ENCODE measurements around the gene SRI.

DNA sequence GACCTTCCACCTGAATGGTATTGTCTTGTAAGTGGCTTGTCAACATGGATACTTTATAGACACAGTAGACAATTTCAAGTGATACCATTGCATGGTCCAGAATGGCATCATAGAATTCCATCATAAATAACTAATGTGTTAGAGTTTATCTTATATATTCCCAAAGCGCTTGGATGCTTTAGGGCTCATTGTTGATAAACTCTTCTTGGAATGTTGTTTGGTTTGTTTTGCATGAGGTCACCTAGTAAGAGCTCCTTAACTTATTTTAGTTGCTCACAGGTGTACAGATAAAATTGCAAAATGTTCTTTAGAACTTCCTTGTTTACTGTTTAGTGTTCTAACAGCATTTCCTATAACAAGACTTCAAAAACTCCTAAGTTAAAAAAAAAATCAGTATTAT is 36.8 kb downstream of the SRI start:
- no peak for TF ChIP-seq POLR2A (IDR thresholded peaks at IDR 0.05; ENCODE audit: low read length)
- TF ChIP-seq GATA1 (IDR thresholded peaks at IDR 0.05; ENCODE audit: low read depth, low read length), result no peak

All from erythroblast (primary cell).